WERI-Rb-1 (cell line): ENCODE results near the gene FAM171A2.
A peak's percentile ranks its signal among the peaks of the same experiment; 100 is the strongest.

Source experiments
- DNase-seq: peaks from one replicate; pipeline ENCODE4 v3.0.0-alpha.2; 2020
- H3K27ac ChIP-seq: fragments of 250-450 bp; sonication (Bioruptor Pico); 2 replicates; pipeline ENCODE4 v1.5.1; 2020; ENCODE audit warnings: mild to moderate bottlenecking, moderate library complexity
- H3K27me3 ChIP-seq: fragments of 250-450 bp; sonication (Bioruptor Pico); 2 replicates; pipeline ENCODE4 v1.5.1; 2021; ENCODE audit warnings: mild to moderate bottlenecking, low read depth, moderate library complexity; ENCODE audit not compliant: insufficient read depth, severe bottlenecking
- H3K36me3 ChIP-seq: fragments of 250-450 bp; sonication (Bioruptor Pico); 2 replicates; pipeline ENCODE4 v1.5.1; 2020; ENCODE audit warnings: mild to moderate bottlenecking, moderate library complexity
- H3K4me3 ChIP-seq: 2 replicates; pipeline ENCODE4 v1.5.1; 2011; ENCODE audit warnings: low read depth, mild to moderate bottlenecking, control low read depth, low read length
- H3K9me3 ChIP-seq: fragments of 250-450 bp; sonication (Bioruptor Pico); 2 replicates; pipeline ENCODE4 v1.5.1; 2021; ENCODE audit warnings: mild to moderate bottlenecking, moderate library complexity; ENCODE audit not compliant: severe bottlenecking
- CTCF ChIP-seq: IDR thresholded peaks from 2 replicates; pipeline ENCODE4 v1.5.1; 2011; ENCODE audit warnings: low read depth, mild to moderate bottlenecking, control low read depth, inconsistent platforms, low read length

The FAM171A2 gene

GRCh38 chr17:44327715-44328449 lies 35.8 kb downstream of the FAM171A2 start:
- H3K27me3 ChIP-seq: no peaks in the 10 kb centered on the region
- H3K9me3 ChIP-seq: peaks cover 8% of the 10 kb centered on the region
- TF ChIP-seq CTCF: no peak
- H3K27ac ChIP-seq: no peak overlapping the region
- peaks cover 5% of the 10 kb centered on the region for H3K36me3 ChIP-seq
- no peak overlapping the region for H3K4me3 ChIP-seq
- DNase-seq: no peak

GRCh38 chr17:44326861-44327444 lies 36.7 kb downstream of the FAM171A2 start:
- TF ChIP-seq CTCF: no peak
- H3K27me3 ChIP-seq: no peaks in the 10 kb centered on the region
- peaks cover 13% of the 10 kb centered on the region for H3K36me3 ChIP-seq
- H3K4me3 ChIP-seq: no peak overlapping the region
- peaks cover 8% of the 10 kb centered on the region for H3K9me3 ChIP-seq
- DNase-seq: peak; percentile 99
- 0 out of 2 replicates have a peak overlapping the region, but pooled peaks have one; percentile 2 for H3K27ac ChIP-seq

DNA sequence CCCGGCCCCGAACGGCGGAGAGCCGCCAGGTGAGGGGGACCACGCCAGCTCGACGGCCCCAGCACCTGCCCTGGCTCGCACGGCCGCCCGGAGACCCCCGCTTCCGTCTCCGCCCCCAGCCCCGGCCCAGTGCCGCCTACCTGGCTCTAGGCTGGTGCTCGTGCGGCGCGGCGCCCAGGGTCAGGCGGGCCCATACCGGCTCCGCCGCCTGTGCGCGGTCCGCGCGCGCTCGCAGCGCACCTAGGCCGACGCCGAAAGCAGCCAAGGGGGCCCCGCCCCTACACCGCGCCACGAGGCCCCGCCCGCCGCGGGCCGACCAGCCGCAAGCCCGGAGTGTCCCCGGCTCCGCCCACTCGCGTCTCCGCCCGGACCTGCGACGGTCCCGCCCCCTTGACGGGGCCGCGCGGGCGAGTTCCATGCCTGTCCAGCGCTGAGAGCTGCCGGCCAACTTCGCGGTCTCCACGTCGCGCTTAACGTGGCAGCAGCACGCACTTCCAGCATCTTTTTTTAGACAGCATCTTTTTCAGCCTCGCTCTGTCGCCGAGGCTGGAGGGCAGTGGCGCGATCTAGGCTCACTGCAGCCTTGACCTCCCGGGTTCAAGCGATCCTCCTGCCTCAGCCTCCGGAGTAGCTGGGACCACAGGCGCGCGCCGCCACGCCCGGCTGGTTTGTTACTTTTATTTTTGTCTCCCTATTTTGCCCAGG lies 38.9 kb downstream of the FAM171A2 start, which contains the start of gene SLC25A39:
Gene SLC25A39 (minus strand): TSS at position 253 of the 705 bp plus-strand sequence. CDS start 1,261 bp downstream, outside the sequence.
- no peaks in the 10 kb centered on the region for H3K27me3 ChIP-seq
- H3K36me3 ChIP-seq: peaks cover 35% of the 10 kb centered on the region
- H3K27ac ChIP-seq: peak within 1 kb of the TSS; percentile 87
- TF ChIP-seq CTCF: no peak
- peak; percentile 96 for DNase-seq
- peaks cover 8% of the 10 kb centered on the region for H3K9me3 ChIP-seq
- H3K4me3 ChIP-seq: peak within 1 kb of the TSS; percentile 91

GRCh38 chr17:44324092-44324570 lies 39.5 kb downstream of the FAM171A2 start:
- H3K27me3 ChIP-seq: no peaks in the 10 kb centered on the region
- peak overlapping the region; percentile 91 for H3K4me3 ChIP-seq
- H3K27ac ChIP-seq: peak overlapping the region; percentile 87
- H3K9me3 ChIP-seq: peaks cover 8% of the 10 kb centered on the region
- H3K36me3 ChIP-seq: peaks cover 41% of the 10 kb centered on the region
- TF ChIP-seq CTCF: no peak
- DNase-seq: no peak

DNA sequence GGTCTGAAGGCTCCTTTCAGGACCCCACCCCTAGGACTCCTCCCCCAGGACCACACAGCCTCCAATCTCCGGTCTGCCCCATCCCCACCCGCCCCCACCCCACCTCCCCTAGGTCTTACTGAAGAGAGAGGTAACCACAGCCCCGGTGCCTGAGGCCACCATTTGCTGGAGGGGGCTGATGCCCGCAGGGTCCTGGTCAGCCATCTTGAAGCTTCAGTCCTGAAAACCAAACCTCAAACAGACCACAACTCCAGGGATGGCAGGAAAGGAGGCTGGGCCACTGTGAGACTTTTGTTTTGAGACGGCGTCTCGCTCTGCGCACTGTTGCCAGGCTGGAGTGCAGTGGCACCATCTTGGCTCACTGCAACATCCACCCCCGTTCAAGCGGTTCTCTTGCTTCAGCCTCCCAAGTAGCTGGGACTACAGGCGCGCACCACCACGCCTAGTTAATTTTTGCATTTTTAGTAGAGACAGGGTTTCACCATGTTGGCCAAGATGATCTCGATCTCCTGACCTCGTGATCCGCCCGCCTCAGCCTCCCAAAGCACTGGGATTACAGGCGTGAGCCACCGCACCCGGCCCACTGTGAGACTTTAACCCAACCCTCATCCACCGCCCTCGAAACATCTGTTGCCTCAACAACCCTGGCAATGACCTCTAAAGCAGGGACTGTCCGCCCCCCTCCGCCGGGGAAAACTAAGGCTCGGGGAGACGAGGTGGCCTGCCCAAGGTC lies 40.1 kb downstream of the FAM171A2 start:
- peak; percentile 66 for DNase-seq
- Histone ChIP-seq H3K4me3 (peak overlapping the region; percentile 91), H3K36me3 (peaks cover 47% of the 10 kb centered on the region), H3K9me3 (peaks cover 8% of the 10 kb centered on the region), H3K27ac (peak overlapping the region; percentile 87), H3K27me3 (no peaks in the 10 kb centered on the region)
- no peak for TF ChIP-seq CTCF
